AG04450 (cell line): ENCODE measurements around the gene DENND6B. TPM values are rescaled to one million over a fixed set of nuclear protein-coding genes. Genes with fewer than 3 reads are reported as not detected.

Source experiments
- CTCF ChIA-PET: fragments of 300-600, 350-600 bp; formaldehyde crosslinking; extraction: SDS; loops from one replicate; lab custom pipeline; 2022; ENCODE audit warnings: antibody characterized with exemption, inconsistent platforms; lab: Charles Lee
- POLR2A ChIA-PET: fragments of 350-600 bp; formaldehyde crosslinking; extraction: SDS; loops from one replicate; lab custom pipeline; 2021; ENCODE audit warnings: antibody characterized with exemption, inconsistent platforms; lab: Yijun Ruan, JAX
- DNase-seq: peaks from one replicate; pipeline ENCODE4 v3.0.0-alpha.2; 2011; ENCODE audit warnings: low read depth, low spot score
- H3K27ac ChIP-seq: one replicate; pipeline ENCODE4 v1.5.1; 2012; ENCODE audit warnings: low read depth, low read length, control low read depth
- H3K27me3 ChIP-seq: one replicate; pipeline ENCODE4 v1.6.0; 2012; ENCODE audit warnings: low read length; ENCODE audit not compliant: control insufficient read depth, insufficient read depth
- H3K4me3 ChIP-seq: 2 replicates; pipeline ENCODE4 v1.5.1; 2011; ENCODE audit warnings: mild to moderate bottlenecking, low read depth, low read length, control low read depth
- H3K9me3 ChIP-seq: 2 replicates; pipeline ENCODE4 v1.5.1; 2012; ENCODE audit warnings: low read length; ENCODE audit not compliant: control insufficient read depth, insufficient read depth
- polyA plus RNA-seq: library from polyadenylated mRNA; depleted of rRNA; stranded (reverse); fragments of >200 nt; gene quantifications from 2 replicates; pipeline ENCODE4 v1.2.3, GENCODE V29; 2011
- TF ChIP-seq, protein P1 (sequence below): IDR thresholded peaks from 2 replicates; pipeline ENCODE4 v1.5.1; 2011; ENCODE audit warnings: low read depth, low read length, control low read depth, inconsistent platforms

The DENND6B gene
- polyA plus RNA-seq, 1 experiment = 2.4 TPM

DNA sequence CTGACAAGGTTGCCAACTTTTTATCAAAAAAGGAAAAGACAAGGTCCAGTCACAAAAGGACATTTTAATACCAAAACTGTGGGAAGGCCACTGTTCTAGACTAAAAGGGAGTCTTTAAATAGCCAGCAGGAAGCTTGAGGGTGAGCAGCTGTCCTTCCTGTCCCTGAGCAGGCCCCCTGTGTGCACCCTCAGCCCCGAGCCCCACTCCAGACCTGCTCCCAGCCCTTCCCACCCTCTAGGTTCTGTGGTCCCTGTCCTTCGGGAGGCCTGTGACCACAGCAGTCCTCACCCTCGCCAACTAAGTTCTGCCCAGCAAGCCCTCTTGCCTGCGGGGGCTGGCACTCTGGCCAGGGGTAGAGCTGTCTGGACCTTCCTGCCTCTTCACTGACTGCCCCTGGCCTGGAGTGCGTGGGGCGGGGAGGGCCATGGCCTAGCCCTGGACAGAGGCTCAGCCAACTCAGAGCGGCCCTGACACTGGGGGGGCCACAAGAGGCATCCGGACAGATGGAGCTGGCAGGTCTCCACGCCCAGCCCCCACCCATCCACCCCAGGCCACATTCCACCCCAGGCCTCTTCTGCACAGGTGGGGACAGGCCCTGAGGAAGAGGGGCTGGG, 17.7 kb downstream of the DENND6B start:
- peak overlapping the region; percentile 61 for H3K27ac ChIP-seq
- H3K27me3 ChIP-seq = peaks cover 2% of the 10 kb centered on the region
- H3K9me3 ChIP-seq = peaks cover 3% of the 10 kb centered on the region; the same call in 1 of the 2 replicates
- TF ChIP-seq, protein P1, sequence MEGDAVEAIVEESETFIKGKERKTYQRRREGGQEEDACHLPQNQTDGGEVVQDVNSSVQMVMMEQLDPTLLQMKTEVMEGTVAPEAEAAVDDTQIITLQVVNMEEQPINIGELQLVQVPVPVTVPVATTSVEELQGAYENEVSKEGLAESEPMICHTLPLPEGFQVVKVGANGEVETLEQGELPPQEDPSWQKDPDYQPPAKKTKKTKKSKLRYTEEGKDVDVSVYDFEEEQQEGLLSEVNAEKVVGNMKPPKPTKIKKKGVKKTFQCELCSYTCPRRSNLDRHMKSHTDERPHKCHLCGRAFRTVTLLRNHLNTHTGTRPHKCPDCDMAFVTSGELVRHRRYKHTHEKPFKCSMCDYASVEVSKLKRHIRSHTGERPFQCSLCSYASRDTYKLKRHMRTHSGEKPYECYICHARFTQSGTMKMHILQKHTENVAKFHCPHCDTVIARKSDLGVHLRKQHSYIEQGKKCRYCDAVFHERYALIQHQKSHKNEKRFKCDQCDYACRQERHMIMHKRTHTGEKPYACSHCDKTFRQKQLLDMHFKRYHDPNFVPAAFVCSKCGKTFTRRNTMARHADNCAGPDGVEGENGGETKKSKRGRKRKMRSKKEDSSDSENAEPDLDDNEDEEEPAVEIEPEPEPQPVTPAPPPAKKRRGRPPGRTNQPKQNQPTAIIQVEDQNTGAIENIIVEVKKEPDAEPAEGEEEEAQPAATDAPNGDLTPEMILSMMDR = no peak
- no peak overlapping the region for H3K4me3 ChIP-seq
- no peak for DNase-seq
- ChIA-PET POLR2A (no interaction called here), CTCF (no interaction called here)

DNA sequence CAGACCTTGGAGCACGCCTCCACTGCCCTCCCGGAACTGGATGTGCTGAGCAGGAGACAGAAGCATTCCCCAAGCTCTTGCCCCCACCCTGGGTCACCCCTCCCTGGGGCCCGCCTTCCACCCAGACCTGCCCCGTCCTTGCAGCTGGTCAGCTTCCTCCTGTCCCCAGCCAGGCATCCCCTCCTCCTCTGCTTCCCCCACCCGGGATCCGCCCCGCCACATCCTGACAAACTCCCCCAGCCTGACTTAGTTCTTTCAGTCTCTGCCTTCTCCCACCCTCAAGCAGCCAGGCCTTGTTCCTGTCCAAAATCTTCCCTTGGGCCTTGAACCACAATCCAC, 18.2 kb downstream of the DENND6B start:
- TF ChIP-seq, protein P1 = no peak
- DNase-seq = no peak
- Histone ChIP-seq H3K9me3 (peaks cover 3% of the 10 kb centered on the region; the same call in 1 of the 2 replicates), H3K27me3 (peaks cover 2% of the 10 kb centered on the region), H3K27ac (peak overlapping the region; percentile 61), H3K4me3 (no peak overlapping the region)
- POLR2A ChIA-PET = no interaction called here
- CTCF ChIA-PET = no interaction called here

DNA sequence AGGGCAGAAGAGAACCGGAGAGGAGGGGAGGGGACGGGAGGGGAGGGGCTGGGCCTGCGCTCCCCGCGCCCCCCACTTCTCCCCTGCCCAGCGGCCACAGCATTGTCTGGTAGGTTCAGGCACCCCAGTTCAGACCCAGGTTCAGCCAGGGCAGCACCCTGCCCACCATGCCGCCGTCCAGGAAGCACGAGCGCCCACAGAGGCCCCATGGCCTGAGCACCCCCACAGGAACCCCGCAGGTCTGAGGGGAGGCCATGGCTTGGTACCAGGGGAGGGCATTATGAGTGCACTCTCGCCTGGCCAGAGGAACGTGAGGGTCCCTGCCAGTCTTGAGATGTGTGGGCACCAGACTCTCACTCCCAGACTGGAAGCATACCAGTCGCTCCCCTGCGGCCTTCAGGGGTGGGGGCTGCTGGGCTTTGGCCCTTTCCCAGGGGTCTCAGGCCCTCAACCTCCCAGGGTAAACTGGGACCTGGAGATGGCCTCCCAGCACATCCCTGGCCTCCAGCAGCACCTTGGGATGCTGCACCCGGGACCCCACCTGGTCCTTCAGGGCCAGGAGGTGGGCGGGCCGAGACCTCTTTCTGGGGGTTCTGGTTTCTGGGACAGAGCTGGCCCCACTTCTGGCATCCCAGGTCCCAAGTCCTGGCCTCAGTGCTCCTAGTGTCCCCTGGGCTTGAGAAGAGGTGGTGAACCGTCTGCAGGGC, 18.8 kb downstream of the DENND6B start:
- TF ChIP-seq, protein P1 = no peak
- Histone ChIP-seq H3K27ac (peak overlapping the region; percentile 61), H3K4me3 (no peak overlapping the region), H3K27me3 (peaks cover 2% of the 10 kb centered on the region), H3K9me3 (peaks cover 3% of the 10 kb centered on the region; the same call in 1 of the 2 replicates)
- DNase-seq = no peak
- CTCF ChIA-PET = no interaction called here
- POLR2A ChIA-PET = no interaction called here

DNA sequence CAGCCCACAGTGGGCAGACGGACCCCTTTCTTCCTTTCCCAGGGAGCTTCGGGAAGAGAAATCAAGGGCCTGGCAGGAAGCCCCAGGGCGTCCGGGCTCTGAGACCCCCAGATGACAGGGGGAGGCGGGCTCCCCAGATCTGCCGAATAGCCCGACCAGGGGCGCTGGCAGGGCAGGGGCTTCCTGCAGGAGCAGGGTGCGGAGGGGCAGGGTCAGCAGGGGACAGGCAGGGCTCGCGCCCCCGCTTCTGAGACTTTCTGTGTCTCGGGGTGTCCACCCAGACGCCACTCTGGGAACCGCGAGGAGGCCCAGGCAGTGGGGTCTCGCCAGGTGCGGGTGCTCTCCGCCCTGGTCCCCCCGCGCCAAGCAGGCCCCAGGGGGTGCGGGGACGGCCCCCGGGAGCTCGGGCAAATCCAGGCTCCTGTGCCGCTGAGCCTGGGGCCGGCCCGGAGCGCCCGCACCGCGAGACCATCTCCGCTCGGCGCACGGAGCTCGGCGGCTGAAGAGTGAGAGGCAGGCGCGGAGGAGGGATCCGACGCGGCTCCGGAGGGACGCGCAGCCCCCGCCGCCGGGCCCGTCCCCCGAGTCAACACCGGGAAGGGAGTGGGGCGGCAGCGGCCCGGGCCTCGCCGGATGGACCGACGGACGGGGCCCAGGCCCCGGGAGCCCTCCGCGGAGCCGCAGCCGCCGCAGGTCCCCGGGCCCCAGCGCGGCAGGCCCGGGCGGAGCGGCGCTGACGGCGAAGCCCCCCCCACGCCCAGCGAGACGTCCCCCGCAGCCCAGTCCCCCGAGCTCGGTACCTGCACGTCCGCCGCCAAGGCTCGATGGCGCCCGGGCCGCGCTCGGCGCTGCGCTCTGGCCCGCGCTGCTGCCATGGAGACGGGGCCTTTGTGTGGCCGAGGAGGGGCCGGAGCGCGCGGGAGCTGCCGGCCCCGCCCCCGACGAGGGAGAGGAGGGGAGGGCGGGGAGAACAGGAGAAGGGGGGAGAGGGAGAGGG, 19.8 kb downstream of the DENND6B start, which contains the start of gene PLXNB2:
Gene PLXNB2 (minus strand): TSS at position 894 of the 997 bp plus-strand sequence. CDS start 17,062 bp downstream, outside the sequence.
- ChIA-PET CTCF (no interaction called here), POLR2A (interaction anchor here (1.3 to 2.4 kb wide), 3 partner anchors 9 to 35 kb away, joined by 3 to 19 read pairs (median 9); no protein-coding TSS in a partner anchor)
- H3K27ac ChIP-seq = peak within 1 kb of the TSS; percentile 91
- H3K9me3 ChIP-seq = peaks cover 3% of the 10 kb centered on the region; the same call in 1 of the 2 replicates
- DNase-seq = peak; percentile 34
- peaks cover under 1% of the 10 kb centered on the region for H3K27me3 ChIP-seq
- TF ChIP-seq, protein P1 = no peak
- peak within 1 kb of the TSS; percentile 93 for H3K4me3 ChIP-seq
